ENCODE measurements around the gene RAB11FIP2.

DNA sequence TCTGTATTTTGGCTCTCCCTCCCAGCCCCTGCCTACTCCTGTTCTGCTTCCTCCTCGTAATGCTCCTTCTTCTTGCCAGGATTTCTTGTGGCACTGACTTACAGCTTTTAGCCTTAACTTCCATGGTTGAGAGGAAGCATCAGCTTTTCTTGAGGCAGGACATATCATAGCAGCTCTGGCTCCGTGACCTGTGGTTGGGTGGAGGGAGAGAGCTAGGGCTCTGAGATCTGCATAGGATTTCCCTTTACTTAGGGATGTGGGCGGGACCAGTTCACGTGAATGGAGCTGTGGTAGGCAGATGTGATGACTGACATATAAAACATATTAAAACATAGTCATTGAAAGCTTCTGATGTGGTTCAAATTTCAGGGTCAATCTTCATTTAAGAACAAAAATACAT, 10.6 kb upstream of the RAB11FIP2 start:
- TF ChIP-seq, protein P1, sequence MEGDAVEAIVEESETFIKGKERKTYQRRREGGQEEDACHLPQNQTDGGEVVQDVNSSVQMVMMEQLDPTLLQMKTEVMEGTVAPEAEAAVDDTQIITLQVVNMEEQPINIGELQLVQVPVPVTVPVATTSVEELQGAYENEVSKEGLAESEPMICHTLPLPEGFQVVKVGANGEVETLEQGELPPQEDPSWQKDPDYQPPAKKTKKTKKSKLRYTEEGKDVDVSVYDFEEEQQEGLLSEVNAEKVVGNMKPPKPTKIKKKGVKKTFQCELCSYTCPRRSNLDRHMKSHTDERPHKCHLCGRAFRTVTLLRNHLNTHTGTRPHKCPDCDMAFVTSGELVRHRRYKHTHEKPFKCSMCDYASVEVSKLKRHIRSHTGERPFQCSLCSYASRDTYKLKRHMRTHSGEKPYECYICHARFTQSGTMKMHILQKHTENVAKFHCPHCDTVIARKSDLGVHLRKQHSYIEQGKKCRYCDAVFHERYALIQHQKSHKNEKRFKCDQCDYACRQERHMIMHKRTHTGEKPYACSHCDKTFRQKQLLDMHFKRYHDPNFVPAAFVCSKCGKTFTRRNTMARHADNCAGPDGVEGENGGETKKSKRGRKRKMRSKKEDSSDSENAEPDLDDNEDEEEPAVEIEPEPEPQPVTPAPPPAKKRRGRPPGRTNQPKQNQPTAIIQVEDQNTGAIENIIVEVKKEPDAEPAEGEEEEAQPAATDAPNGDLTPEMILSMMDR (IDR thresholded peaks at IDR 0.05 in 4 of 5, conservative IDR thresholded peaks at IDR 0.05 in 1 of 5), result no peak
- TF ChIP-seq POLR2A (IDR thresholded peaks at IDR 0.05), result no peak
